Measurements from ENCODE around the gene PANX3.

- TF ChIP-seq GATA2 (IDR thresholded peaks at IDR 0.05; ENCODE audit: low read depth, low read length) (no peak), GATA3 (IDR thresholded peaks at IDR 0.05; ENCODE audit: low read depth, low read length) (no peak)
Measured at GRCh38 chr11:124570160-124570559, 41.1 kb upstream of the PANX3 start.
